HG02759 (cell line): ENCODE data around the gene METTL25B.

Experiments used
- ATAC-seq: cut with Tn5 transposase; IDR thresholded peaks from one replicate; pipeline ENCODE4 v1.9.1; 2021; ENCODE audit warnings: mild to moderate bottlenecking, moderate library complexity; ENCODE audit not compliant: unreplicated experiment

Gene METTL25B

GRCh38 chr1:156725683-156726280 lies 2.5 kb upstream of the METTL25B start:
- ATAC-seq = peak; percentile 32

- no peak for ATAC-seq
Measured at GRCh38 chr1:156726549-156727226, 1.6 kb upstream of the METTL25B start.

- no peak for ATAC-seq
Measured at GRCh38 chr1:156727492-156727891, 777 bp upstream of the METTL25B start.

- ATAC-seq = peak; percentile 91
Measured at GRCh38 chr1:156728599-156729462, 562 bp downstream of the METTL25B start, which contains the start of gene ISG20L2. TSS of gene ISG20L2 (minus strand) at chr1:156728766. CDS start at chr1:156727652, 1,114 bp downstream.

GRCh38 chr1:156733989-156734584 lies 5.8 kb downstream of the METTL25B start:
- no peak for ATAC-seq

GRCh38 chr1:156738407-156738806 lies 10.1 kb downstream of the METTL25B start:
- no peak for ATAC-seq

- no peak for ATAC-seq
Measured at GRCh38 chr1:156738916-156739315, 10.6 kb downstream of the METTL25B start.

GRCh38 chr1:156740237-156740740 lies 12.0 kb downstream of the METTL25B start:
- no peak for ATAC-seq

GRCh38 chr1:156740741-156741480 lies 12.6 kb downstream of the METTL25B start, which contains the start of gene MRPL24:
TSS of gene MRPL24 (minus strand) at chr1:156741088. CDS start at chr1:156738704, 2,384 bp downstream.
- peak; percentile 90 for ATAC-seq

GRCh38 chr1:156741481-156741983 lies 13.3 kb downstream of the METTL25B start:
- ATAC-seq = no peak

- no peak for ATAC-seq
Measured at GRCh38 chr1:156742017-156742416, 13.7 kb downstream of the METTL25B start.

- no peak for ATAC-seq
Measured at GRCh38 chr1:156742801-156743200, 14.5 kb downstream of the METTL25B start.

GRCh38 chr1:156743367-156744302 lies 15.4 kb downstream of the METTL25B start:
- ATAC-seq = no peak

- no peak for ATAC-seq
Measured at GRCh38 chr1:156744344-156744743, 16.1 kb downstream of the METTL25B start.

- no peak for ATAC-seq
Measured at GRCh38 chr1:156744786-156745419, 16.6 kb downstream of the METTL25B start.

- no peak for ATAC-seq
Measured at GRCh38 chr1:156745881-156746280, 17.6 kb downstream of the METTL25B start.

GRCh38 chr1:156746406-156746727 lies 18.1 kb downstream of the METTL25B start:
- no peak for ATAC-seq
